KOPT-K1 (cell line): ENCODE measurements around the gene OR52A1.
"Not testable (repeated sequence)": the region's sequence is repeated elsewhere in the genome, so short reads cannot be mapped to it uniquely, and the experiment has no call there.

Experiments
- H3K27ac ChIP-seq: fragments of 200-600 bp; sonication (generic); 2 replicates; pipeline ENCODE4 v1.5.1; 2016; ENCODE audit warnings: antibody characterized with exemption, mild to moderate bottlenecking, low read depth, low read length; ENCODE audit not compliant: poor library complexity, severe bottlenecking
- H3K36me3 ChIP-seq: fragments of 200-600 bp; sonication (generic); 2 replicates; pipeline ENCODE4 v1.5.1; 2017; ENCODE audit warnings: antibody characterized with exemption, mild to moderate bottlenecking, low read length, moderate library complexity; ENCODE audit not compliant: insufficient read depth
- H3K9me3 ChIP-seq: fragments of 200-600 bp; sonication (generic); 2 replicates; pipeline ENCODE4 v1.5.1; 2017; ENCODE audit warnings: antibody characterized with exemption, low read length, mild to moderate bottlenecking; ENCODE audit not compliant: insufficient read depth, poor library complexity, severe bottlenecking

The OR52A1 gene

GRCh38 chr11:5159806-5160205 is 5.2 kb upstream of the OR52A1 start:
- H3K27ac ChIP-seq = no peak overlapping the region
- H3K9me3 ChIP-seq = no peaks in the 10 kb centered on the region
- no peaks in the 10 kb centered on the region for H3K36me3 ChIP-seq

GRCh38 chr11:5153574-5154431 is 754 bp downstream of the OR52A1 start:
- no peaks in the 10 kb centered on the region for H3K36me3 ChIP-seq
- no peaks in the 10 kb centered on the region for H3K9me3 ChIP-seq
- no peak overlapping the region for H3K27ac ChIP-seq

GRCh38 chr11:5151713-5152153 is 2.8 kb downstream of the OR52A1 start:
- H3K9me3 ChIP-seq = no peaks in the 10 kb centered on the region
- no peaks in the 10 kb centered on the region for H3K36me3 ChIP-seq
- H3K27ac ChIP-seq = no peak overlapping the region

GRCh38 chr11:5144206-5144605 is 10.4 kb downstream of the OR52A1 start:
- not testable (repeated sequence) for H3K9me3 ChIP-seq, H3K36me3 ChIP-seq, H3K27ac ChIP-seq

GRCh38 chr11:5137996-5138395 is 16.6 kb downstream of the OR52A1 start, which contains the start of gene OR52A5:
OR52A5 (minus strand) TSS chr11:5138356; CDS start chr11:5132642, 5,714 bp downstream.
- Histone ChIP-seq H3K36me3 (no peaks in the 10 kb centered on the region), H3K27ac (no peak within 1 kb of the TSS), H3K9me3 (no peaks in the 10 kb centered on the region)

- Histone ChIP-seq H3K36me3 (no peaks in the 10 kb centered on the region), H3K9me3 (no peaks in the 10 kb centered on the region), H3K27ac (no peak overlapping the region)
Observed at GRCh38 chr11:5137014-5137413, 17.5 kb downstream of the OR52A1 start.

- no peak overlapping the region for H3K27ac ChIP-seq
- H3K36me3 ChIP-seq = no peaks in the 10 kb centered on the region
- H3K9me3 ChIP-seq = no peaks in the 10 kb centered on the region
Observed at GRCh38 chr11:5136261-5136660, 18.3 kb downstream of the OR52A1 start.

GRCh38 chr11:5131584-5132335 is 22.8 kb downstream of the OR52A1 start:
- Histone ChIP-seq H3K9me3 (no peaks in the 10 kb centered on the region), H3K27ac (no peak overlapping the region), H3K36me3 (no peaks in the 10 kb centered on the region)

GRCh38 chr11:5129457-5129877 is 25.1 kb downstream of the OR52A1 start:
- no peaks in the 10 kb centered on the region for H3K9me3 ChIP-seq
- no peaks in the 10 kb centered on the region for H3K36me3 ChIP-seq
- no peak overlapping the region for H3K27ac ChIP-seq

GRCh38 chr11:5124891-5125620 is 29.5 kb downstream of the OR52A1 start:
- Histone ChIP-seq H3K9me3 (no peaks in the 10 kb centered on the region), H3K27ac (no peak overlapping the region), H3K36me3 (no peaks in the 10 kb centered on the region)

GRCh38 chr11:5123802-5124521 is 30.6 kb downstream of the OR52A1 start:
- Histone ChIP-seq H3K9me3 (no peaks in the 10 kb centered on the region), H3K36me3 (no peaks in the 10 kb centered on the region), H3K27ac (no peak overlapping the region)

- Histone ChIP-seq H3K36me3 (no peaks in the 10 kb centered on the region), H3K27ac (no peak overlapping the region), H3K9me3 (no peaks in the 10 kb centered on the region)
Observed at GRCh38 chr11:5118893-5119292, 35.7 kb downstream of the OR52A1 start.

- Histone ChIP-seq H3K36me3 (no peaks in the 10 kb centered on the region), H3K9me3 (no peaks in the 10 kb centered on the region), H3K27ac (no peak overlapping the region)
Observed at GRCh38 chr11:5117588-5117987, 37.0 kb downstream of the OR52A1 start.

- no peak overlapping the region for H3K27ac ChIP-seq
- no peaks in the 10 kb centered on the region for H3K36me3 ChIP-seq
- no peaks in the 10 kb centered on the region for H3K9me3 ChIP-seq
Observed at GRCh38 chr11:5115339-5115738, 39.2 kb downstream of the OR52A1 start.
